HG03066 (cell line): ENCODE data around the gene TMC2.
"Not testable (repeated sequence)": the region's sequence is repeated elsewhere in the genome, so short reads cannot be mapped to it uniquely, and the experiment has no call there.

Source experiments
- ATAC-seq: cut with Tn5 transposase; IDR thresholded peaks from one replicate; pipeline ENCODE4 v1.9.1; 2021; ENCODE audit warnings: low read depth; ENCODE audit not compliant: unreplicated experiment

TMC2 gene

DNA sequence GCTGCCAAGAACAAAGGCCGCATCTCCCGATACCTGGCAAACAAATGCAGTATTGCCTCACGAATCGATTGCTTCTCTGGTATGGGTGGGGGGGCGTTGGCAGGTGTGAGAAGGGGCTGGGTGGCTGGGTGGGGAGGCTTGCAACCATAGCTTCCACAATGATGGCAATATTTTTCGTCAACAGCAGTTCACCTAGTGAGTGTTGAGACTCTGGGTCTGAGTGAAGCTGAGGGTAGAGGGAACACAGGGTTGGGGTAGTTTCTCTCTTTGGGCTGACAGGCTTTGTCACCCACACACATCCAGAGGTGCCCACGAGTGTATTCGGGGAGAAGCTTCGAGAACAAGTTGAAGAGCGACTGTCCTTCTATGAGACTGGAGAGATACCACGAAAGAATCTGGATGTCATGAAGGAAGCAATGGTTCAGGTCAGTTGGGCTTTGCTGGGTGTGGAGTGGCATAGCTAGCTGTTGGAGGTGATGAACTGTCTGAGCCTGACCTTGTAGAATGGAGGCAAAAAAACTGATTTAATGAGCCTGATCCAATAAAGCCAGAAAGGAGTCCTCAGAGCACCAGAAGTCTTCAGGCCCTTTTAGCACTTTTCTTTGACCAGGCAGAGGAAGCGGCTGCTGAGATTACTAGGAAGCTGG is 120.2 kb downstream of the TMC2 start:
- no peak for ATAC-seq

- no peak for ATAC-seq
These were observed 120.9 kb downstream of the TMC2 start for GRCh38 chr20:2657241-2657640.

DNA sequence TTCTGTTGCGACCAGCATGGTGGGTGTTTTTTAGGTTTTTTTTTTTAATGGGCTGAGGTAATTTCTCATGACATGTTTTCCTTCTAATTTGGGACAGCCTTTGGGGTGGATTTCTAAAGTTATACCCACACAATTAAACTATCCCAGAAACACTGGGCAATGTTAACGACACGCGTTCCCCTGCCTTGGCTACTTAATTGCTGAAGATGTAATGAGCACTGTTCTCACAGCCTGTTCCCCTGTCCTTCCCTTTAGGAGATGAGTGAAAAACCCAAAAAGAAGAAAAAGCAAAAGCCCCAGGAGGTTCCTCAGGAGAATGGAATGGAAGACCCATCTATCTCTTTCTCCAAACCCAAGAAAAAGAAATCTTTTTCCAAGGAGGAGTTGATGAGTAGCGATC is 121.3 kb downstream of the TMC2 start:
- no peak for ATAC-seq

DNA sequence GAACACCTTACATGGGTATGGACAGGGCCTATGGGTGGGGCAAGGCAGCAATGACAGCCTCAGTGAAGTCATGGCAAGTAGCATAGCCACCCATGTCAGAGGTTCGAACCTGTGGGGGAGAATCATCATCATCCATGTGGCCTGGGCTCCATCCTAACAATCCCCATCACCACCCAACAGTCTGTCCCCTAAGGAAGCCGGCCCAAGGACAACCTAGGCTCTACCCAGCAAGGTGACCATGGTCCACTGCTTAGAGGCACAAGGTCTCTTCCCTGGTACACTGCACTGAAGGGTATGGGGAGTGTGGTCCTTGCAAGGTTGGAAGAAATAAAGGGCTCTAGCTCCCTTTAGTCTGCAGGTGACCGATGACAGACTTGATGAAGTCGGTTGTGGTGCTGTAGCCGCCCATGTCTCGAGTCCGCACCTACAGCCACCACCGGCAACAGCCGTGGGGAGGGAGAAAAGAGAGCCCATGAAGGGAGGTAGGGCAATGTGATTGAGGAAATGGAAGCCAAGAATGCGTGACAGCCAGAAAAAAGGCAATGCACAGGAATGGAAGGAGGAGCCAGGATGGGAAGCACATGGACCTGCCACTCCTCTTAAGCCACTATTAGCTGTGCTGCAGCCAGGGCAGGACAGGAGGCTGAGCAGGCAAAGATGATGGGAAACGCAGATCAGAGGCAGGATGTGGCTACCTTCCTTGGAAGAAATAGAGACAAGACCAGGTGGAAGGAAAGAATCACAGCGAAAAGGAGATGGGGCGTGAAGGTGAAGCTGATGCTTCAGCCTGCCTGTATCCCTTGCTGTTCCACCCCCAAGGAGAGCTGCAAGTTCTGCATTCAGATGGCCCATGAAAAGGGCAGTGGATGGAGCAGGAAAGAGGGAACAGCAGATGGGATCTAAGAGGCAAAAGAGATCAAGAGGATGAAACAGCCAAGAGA is 122.3 kb downstream of the TMC2 start:
- no peak for ATAC-seq

GRCh38 chr20:2659547-2659946 is 123.2 kb downstream of the TMC2 start:
- ATAC-seq, result no peak

- ATAC-seq, result peak; percentile 13
These were observed 127.1 kb downstream of the TMC2 start for GRCh38 chr20:2663364-2663886.

DNA sequence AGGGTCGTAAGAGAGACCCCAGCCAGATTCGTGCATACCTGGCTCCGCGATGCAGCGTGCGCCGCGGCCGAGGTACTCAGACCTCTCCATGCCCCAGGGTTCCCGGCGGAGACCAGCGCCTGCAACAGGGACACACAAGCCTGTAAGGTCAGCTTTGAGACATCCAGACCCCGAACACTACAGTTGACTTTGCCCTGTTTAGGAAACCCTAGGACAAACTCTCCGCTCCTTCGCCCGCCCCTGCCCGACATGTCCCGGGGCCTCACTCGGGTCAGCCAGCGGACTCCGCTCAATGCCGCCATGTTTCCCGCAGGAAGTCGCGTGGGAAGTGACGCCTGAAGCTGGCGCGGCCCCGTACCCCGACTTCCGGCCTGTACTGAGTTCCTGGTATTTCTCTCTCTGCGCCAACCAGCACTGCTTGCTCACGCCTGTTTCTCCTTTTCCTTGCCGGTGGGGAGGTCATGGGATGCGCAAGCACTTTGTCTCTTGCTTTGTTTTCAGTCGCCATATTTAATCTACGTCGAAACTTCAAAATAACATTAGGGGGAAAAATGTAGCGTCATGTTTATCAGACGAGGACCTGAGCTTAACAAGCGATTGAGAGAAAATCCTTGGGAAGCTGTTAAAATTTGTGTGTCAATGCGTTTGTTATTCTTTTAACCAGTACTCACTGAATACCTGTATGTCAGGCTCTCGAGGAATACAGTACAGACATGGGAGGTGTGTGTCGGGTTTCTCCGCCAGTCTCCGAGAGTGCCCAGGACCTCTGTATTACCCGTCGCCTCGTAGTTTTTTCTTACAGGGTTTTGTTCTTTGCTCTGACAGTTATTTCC is 127.7 kb downstream of the TMC2 start, which contains the start of gene IDH3B:
IDH3B (minus strand) TSS at position 330 of the 833 bp plus-strand sequence; CDS start at position 302, 28 bp downstream.
- peak; percentile 87 for ATAC-seq

- no peak for ATAC-seq
These were observed 135.6 kb downstream of the TMC2 start for GRCh38 chr20:2671977-2672376.

- ATAC-seq, result no peak
These were observed 136.1 kb downstream of the TMC2 start for GRCh38 chr20:2672446-2672845.

GRCh38 chr20:2673453-2673852 is 137.1 kb downstream of the TMC2 start:
- no peak for ATAC-seq

DNA sequence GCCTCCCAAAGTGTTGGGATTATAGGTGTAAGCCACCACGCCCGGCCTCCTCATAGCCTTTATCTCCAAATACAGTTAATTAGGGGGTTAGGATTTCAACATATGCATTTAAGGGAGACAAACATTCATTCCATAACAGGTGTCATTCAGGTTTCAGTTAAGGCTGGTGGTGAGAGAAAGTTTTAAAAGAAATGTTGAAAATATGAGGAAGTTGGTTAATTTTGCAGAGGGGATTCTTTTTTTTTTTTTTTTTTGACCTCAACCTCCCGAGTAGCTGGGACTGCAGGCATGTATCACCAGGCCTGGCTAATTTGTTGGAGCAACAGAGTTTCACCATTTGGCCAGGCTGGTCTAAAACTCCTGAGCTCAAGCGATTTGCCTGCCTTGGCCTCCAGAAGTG is 143.7 kb downstream of the TMC2 start:
- ATAC-seq, result no peak

DNA sequence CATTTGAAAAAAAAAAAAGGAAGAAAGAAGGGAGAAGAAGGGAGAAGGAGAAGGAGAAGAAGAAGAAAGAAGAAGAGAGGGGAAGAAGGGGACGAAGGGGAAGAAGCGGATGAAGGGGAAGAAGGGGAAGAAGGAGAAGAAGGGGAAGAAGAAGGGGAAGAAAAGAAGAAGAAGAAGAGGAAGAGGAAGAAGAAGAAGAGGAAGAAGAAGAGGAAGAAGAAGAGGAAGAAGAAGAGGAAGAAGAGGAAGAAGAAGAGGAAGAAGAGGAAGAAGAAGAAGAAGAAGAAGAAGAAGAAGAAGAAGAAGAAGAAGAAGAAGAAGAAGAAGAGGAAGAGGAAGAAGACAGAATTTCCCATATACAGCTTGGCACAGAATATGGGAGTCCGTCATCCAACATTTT is 145.7 kb downstream of the TMC2 start:
- ATAC-seq, result not testable (repeated sequence)

DNA sequence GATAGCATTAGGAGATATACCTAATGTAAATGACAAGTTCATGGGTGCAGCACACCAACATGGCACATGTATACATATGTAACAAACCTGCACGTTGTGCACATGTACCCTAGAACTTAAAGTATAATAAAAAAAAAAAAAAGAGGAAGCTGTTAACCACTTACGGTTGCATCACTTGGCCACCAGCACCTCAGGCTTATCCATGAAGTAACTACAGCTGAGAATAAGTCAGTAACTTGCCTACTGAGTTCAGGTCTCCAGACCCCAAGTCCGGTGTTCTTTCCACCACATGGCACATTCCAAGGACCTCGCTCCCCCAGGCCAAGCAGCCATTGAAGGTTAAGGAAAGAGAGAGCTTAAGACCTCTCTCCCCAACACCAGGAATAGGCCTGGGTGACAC is 148.4 kb downstream of the TMC2 start:
- ATAC-seq, result not testable (repeated sequence)

DNA sequence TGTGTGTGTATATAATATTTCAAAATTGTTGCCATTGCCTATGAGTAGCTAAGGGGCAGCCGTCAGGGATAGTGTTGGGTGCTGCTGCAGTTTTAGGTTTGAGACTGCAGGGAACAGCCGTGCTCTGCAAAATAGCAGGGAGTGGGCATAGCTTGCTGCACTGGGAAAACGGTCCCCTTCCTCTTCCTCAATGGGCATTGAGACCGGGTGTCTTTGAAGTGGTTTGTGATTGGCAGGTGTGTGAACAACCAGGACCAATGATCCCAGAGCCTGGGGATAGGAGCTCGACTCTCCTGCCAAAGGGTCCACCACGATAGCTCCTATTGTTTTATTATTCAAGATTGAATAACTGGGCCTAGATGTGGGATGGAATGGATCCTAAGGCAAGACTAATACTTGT is 151.1 kb downstream of the TMC2 start:
- no peak for ATAC-seq

DNA sequence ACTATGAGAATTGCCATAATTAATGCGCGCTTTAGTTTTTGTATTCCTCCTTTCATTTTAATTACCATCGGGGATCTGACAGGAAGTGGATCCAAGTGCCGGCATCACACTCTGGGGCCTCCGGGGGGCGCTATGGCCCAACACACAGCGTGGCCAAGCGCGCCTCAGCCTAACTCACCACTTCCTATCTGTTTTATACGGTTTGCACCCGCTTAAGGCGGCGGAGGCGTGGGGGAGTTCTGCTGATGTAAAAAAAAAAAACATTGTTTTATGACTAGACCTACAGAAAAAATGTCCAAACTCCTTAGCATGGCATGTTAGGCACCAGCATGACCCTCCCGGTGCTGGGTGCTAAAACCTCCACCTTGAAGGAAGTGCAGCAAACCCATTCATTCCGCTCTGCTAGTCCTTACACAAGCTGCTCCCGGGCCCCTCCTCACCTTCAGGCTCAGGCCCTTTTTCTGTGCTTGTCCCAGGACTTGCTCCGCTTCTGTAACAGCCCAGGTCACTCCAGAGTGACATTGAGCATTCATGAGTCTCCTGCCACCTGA is 151.7 kb downstream of the TMC2 start:
- no peak for ATAC-seq

DNA sequence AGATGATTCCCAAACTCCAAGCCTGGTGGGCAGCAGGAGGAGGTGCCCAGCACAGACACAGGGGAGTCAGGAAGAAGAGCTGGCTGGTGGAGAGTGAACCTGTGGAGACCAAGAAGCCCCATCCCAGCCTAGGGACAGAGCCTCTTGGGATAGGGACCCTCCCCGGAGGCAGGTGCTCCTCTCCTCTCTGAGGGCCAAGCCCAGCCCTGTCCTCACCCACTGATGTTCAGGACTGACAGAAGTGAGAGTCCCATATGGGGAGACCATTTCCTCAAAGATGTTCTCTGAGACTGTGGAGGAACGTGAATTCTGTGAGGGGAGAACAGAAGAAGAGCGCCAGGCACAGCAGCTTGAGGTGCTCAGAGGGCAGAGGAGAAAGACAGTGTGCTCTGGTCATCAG is 153.8 kb downstream of the TMC2 start:
- ATAC-seq, result no peak

DNA sequence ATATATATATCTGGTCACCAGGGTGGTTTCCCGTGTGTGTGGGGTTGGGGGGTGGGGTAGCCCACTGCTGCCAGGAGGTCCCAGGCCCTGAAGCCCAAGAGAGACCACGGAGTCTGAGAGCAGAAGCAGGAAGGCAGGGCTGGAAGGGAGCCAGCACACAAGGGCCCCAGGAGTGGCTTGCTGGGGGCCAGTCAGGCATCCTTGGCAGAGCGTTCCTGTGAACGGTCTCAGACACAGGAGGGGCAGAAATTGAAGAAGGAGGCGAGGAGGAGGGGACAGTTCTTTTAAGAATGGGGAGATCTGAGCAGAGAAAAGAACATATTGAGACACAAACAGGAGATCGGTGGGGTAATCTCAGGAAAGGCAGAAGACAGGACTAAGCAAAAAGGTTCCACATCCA is 154.3 kb downstream of the TMC2 start:
- ATAC-seq, result no peak

GRCh38 chr20:2691127-2691526 is 154.8 kb downstream of the TMC2 start:
- no peak for ATAC-seq
